Progenitor cell of endocrine pancreas (in vitro differentiated cells): Measurements from ENCODE around the gene LYPD6B. TPM values are rescaled to one million over a fixed set of nuclear protein-coding genes. Genes with fewer than 3 reads are reported as not detected.

Experiments
- DNase-seq: peaks from one replicate; pipeline ENCODE4 v3.0.0; 2021; ENCODE audit warnings: low spot score; ENCODE audit not compliant: unreplicated experiment
- H3K27ac Mint-ChIP-seq: 2 replicates; pipeline ENCODE4 v1.8.0; 2021; ENCODE audit warnings: mild to moderate bottlenecking, moderate library complexity, mixed read lengths
- H3K27me3 Mint-ChIP-seq: 2 replicates; pipeline ENCODE4 v1.8.0; 2021; ENCODE audit warnings: mixed read lengths
- H3K36me3 Mint-ChIP-seq: 2 replicates; pipeline ENCODE4 v1.8.0; 2022; ENCODE audit warnings: mixed read lengths; ENCODE audit not compliant: insufficient read depth
- H3K4me1 Mint-ChIP-seq: 2 replicates; pipeline ENCODE4 v1.8.0; 2021; ENCODE audit warnings: low read depth, mixed read lengths
- H3K4me3 Mint-ChIP-seq: 2 replicates; pipeline ENCODE4 v1.8.0; 2021; ENCODE audit warnings: low read depth, mild to moderate bottlenecking, moderate library complexity, mixed read lengths
- H3K9me3 Mint-ChIP-seq: 2 replicates; pipeline ENCODE4 v1.8.0; 2021; ENCODE audit warnings: low read depth, mixed read lengths
- total RNA-seq: library from RNA; stranded (reverse); gene quantifications from 2 replicates; pipeline ENCODE4 v1.2.1, GENCODE V29; 2021
- TF ChIP-seq, protein P1 (sequence below): fragments of 200-600 bp; sonication (generic); IDR thresholded peaks from one replicate; pipeline ENCODE4 v1.5.0; 2021; ENCODE audit warnings: antibody characterized with exemption, mild to moderate bottlenecking; ENCODE audit not compliant: unreplicated experiment

The LYPD6B gene
- total RNA-seq, 1 donor from 2014 or later, result 140 TPM

DNA sequence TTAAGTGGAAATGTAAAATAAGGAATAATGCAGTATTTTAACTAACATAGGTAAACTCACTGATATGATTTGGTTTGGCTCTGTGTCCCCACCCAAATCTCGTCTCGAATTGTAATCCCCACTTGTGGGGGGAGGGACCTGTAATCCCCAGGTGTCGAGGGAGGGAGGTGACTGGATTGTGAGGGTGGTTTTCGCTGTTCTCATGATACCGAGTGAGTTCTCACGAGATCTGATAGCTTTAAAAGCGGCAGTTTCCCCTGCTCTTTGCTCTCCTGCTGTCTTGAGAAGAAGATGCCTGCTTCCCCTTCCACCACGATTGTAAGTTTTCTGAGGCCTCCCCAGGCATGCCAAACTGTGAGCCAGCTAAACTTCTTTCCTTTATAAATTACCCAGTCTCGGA is 182.5 kb downstream of the LYPD6B start:
- Mint-ChIP-seq H3K27ac (no peak overlapping the region), H3K4me1 (peaks cover 51% of the 10 kb centered on the region), H3K27me3 (peaks cover 5% of the 10 kb centered on the region), H3K9me3 (no peaks in the 10 kb centered on the region), H3K36me3 (peaks cover 8% of the 10 kb centered on the region), H3K4me3 (no peak overlapping the region)
- DNase-seq, result no peak
- TF ChIP-seq, protein P1, sequence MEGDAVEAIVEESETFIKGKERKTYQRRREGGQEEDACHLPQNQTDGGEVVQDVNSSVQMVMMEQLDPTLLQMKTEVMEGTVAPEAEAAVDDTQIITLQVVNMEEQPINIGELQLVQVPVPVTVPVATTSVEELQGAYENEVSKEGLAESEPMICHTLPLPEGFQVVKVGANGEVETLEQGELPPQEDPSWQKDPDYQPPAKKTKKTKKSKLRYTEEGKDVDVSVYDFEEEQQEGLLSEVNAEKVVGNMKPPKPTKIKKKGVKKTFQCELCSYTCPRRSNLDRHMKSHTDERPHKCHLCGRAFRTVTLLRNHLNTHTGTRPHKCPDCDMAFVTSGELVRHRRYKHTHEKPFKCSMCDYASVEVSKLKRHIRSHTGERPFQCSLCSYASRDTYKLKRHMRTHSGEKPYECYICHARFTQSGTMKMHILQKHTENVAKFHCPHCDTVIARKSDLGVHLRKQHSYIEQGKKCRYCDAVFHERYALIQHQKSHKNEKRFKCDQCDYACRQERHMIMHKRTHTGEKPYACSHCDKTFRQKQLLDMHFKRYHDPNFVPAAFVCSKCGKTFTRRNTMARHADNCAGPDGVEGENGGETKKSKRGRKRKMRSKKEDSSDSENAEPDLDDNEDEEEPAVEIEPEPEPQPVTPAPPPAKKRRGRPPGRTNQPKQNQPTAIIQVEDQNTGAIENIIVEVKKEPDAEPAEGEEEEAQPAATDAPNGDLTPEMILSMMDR, result no peak

DNA sequence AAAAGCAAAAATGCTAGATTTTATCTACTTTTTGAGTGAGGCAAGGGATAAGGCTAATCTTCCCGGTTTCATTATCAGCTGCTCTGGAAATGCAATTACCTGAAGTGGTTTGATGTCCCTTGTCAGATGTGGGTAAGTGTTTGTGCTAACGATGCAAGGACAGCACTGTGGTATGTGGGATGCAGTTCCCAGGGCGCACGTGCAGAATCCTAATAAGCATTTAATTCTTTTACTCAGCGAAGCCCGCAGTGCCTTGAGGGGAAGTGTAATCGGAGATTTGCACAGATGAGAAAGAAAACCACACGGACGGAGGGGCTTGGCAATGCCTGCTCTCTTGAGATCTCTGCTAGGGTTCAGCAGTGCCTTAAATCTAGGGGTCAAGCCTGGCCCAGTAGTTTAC is 183.4 kb downstream of the LYPD6B start:
- Mint-ChIP-seq H3K4me3 (no peak overlapping the region), H3K4me1 (peaks cover 57% of the 10 kb centered on the region), H3K27ac (no peak overlapping the region), H3K36me3 (peaks cover 1% of the 10 kb centered on the region), H3K27me3 (peaks cover 5% of the 10 kb centered on the region), H3K9me3 (no peaks in the 10 kb centered on the region)
- no peak for DNase-seq
- TF ChIP-seq, protein P1, result no peak

DNA sequence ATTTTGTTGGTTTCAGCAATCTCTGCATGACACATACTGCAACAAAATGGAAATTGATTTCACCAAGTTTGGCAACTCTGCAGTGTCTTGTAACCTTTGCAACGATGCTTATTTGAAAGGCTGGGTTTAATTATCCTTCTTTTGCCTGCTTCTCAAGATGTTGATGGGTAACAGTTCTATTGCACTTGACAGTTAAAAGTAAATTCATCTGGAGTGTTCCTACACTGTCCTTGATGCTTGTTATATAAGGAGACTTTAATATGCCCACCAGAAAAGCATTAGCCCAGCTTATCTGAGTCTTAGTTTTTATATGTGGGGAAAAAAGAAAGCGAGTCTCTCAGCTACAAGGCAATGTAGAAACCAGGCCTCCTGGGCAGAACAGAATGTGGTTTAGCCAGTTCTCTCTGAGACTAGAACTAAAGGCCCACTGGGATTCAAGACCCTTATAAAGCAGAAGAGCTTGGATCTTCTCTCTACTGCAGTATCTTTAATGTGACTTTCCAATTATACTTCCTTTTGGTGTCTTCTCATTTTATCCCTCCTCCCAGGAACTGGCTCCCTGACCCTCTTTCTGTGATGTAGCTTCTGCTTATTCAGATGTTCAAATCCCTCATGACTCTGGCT is 185.1 kb downstream of the LYPD6B start:
- TF ChIP-seq, protein P1, result no peak
- no peaks in the 10 kb centered on the region for H3K9me3 Mint-ChIP-seq
- H3K36me3 Mint-ChIP-seq, result no peaks in the 10 kb centered on the region
- no peak overlapping the region for H3K27ac Mint-ChIP-seq
- H3K4me3 Mint-ChIP-seq, result no peak overlapping the region
- H3K4me1 Mint-ChIP-seq, result peaks cover 48% of the 10 kb centered on the region
- no peak for DNase-seq
- H3K27me3 Mint-ChIP-seq, result peaks cover 5% of the 10 kb centered on the region

DNA sequence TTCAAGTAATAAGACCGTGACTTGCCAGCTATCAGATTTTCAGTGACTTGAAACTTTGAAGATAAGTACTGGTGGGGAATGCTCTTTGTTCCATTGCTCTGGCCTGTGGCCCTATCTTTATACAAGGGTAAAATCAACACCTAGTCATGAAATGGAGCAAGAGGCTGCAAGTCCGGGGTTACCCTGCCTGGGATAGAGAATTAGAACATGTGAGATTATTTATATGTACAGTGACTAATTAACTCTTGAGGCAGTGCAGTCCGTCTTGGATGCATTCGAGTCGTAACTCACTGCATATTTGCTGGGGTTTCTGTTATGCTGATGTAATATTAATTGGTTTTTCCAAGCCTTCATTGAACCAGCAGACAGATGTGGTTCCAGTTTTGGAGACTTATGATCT is 186.0 kb downstream of the LYPD6B start:
- H3K27me3 Mint-ChIP-seq, result peaks cover 5% of the 10 kb centered on the region
- no peaks in the 10 kb centered on the region for H3K9me3 Mint-ChIP-seq
- H3K4me3 Mint-ChIP-seq, result no peak overlapping the region
- peaks cover 45% of the 10 kb centered on the region for H3K4me1 Mint-ChIP-seq
- no peak for DNase-seq
- H3K36me3 Mint-ChIP-seq, result no peaks in the 10 kb centered on the region
- H3K27ac Mint-ChIP-seq, result no peak overlapping the region
- TF ChIP-seq, protein P1, result no peak

DNA sequence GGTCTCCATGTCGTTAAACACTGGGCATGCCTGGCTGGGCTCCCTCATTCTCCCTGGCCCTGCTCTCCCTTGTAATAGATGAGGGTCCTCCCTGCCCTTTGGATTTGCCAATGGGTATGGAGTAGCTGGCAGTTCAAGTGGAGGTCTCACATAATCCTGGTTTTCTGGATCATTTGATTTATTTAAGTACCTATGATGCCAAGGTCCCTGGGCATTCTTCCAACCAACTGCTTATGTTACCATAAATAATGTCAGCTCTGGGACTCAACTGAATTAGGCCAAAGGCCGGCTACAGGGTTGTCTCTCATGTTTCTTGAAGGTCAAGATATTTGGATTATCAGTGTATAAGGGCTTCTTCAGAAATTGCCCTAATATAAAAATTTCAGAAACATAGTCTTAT is 186.9 kb downstream of the LYPD6B start:
- H3K9me3 Mint-ChIP-seq, result no peaks in the 10 kb centered on the region
- H3K4me1 Mint-ChIP-seq, result peaks cover 40% of the 10 kb centered on the region
- H3K27ac Mint-ChIP-seq, result no peak overlapping the region
- H3K4me3 Mint-ChIP-seq, result no peak overlapping the region
- TF ChIP-seq, protein P1, result no peak
- no peak for DNase-seq
- no peaks in the 10 kb centered on the region for H3K36me3 Mint-ChIP-seq
- H3K27me3 Mint-ChIP-seq, result peaks cover 5% of the 10 kb centered on the region
